HCT116 (cell line): ENCODE results near the gene TMEM54. TPM values are rescaled to one million over a fixed set of nuclear protein-coding genes. Genes with fewer than 3 reads are reported as not detected.

Experiments used
- ATAC-seq: fragments of 200-7000 bp; cut with Tn5 transposase; 2 replicates; pipeline ENCODE4 v1.9.1; 2020; ENCODE audit warnings: mild to moderate bottlenecking, moderate library complexity
- BruUV-seq: library from RNA; stranded (reverse); fragments of 400-500 nt; replicated peaks from 2 replicates; lab custom pipeline; 2021; lab: Mats Ljungman, UMichigan
- CTCF ChIA-PET: fragments of 300-600 bp; sonication (Branson Sonifier 250); formaldehyde crosslinking; loops from one replicate; lab custom pipeline; 2021; ENCODE audit warnings: antibody characterized with exemption; lab: Charles Lee
- POLR2A ChIA-PET: fragments of 300-600, 350-600 bp; sonication (Branson Sonifier 250); formaldehyde crosslinking; loops from one replicate; lab custom pipeline; 2021; ENCODE audit warnings: antibody characterized with exemption; lab: Charles Lee
- RAD21 ChIA-PET, 2 experiments: fragments of 300-600 bp; sonication (Branson Sonifier 250); formaldehyde crosslinking; loops; one replicate each; lab custom pipeline; 2023; ENCODE audit warnings: low total read pairs in 2 of 2; ENCODE audit not compliant: uncharacterized antibody in 2 of 2, unreplicated experiment in 2 of 2, low non-redundant PET in 1 of 2; lab: Charles Lee
- DNase-seq: peaks from one replicate; pipeline ENCODE4 v3.0.0-alpha.2; 2010; ENCODE audit warnings: low read depth, low spot score
- H2AFZ ChIP-seq: fragments of 200-600 bp; shearing (Covaris generic), sonication (generic); 2 replicates; pipeline ENCODE4 v1.6.1; 2017; ENCODE audit warnings: low read depth, mixed run types, mixed read lengths, antibody characterized with exemption, low read length; ENCODE audit not compliant: poor library complexity, severe bottlenecking
- H3K27ac ChIP-seq: 2 replicates; pipeline ENCODE4 v1.5.1; 2012; ENCODE audit warnings: low read depth, low read length
- H3K27me3 ChIP-seq: fragments of 200-600 bp; sonication (generic); 2 replicates; pipeline ENCODE4 v1.6.1; 2016; ENCODE audit warnings: mixed run types, low read length, mixed read lengths; ENCODE audit not compliant: insufficient read depth
- H3K36me3 ChIP-seq, 2 experiments: fragments of 200-500 bp in 1 of 2; fragments of 200-600 bp in 1 of 2; sonication (Bioruptor generic) in 1 of 2; sonication (generic) in 1 of 2; 2 replicates each; pipeline versions ENCODE4 v1.5.1 to v1.6.1; 2014 to 2016; ENCODE audit warnings: low read length in 2 of 2, inconsistent platforms in 1 of 2, mixed read lengths in 1 of 2, mixed run types in 1 of 2; ENCODE audit not compliant: insufficient read depth in 2 of 2, control insufficient read depth in 1 of 2
- H3K4me1 ChIP-seq, 2 experiments: fragments of 200-600 bp in 1 of 2; sonication (generic) in 1 of 2; 2 replicates each; pipeline versions ENCODE4 v1.5.1 to v1.6.1; 2012 to 2017; ENCODE audit warnings: low read length in 2 of 2, inconsistent platforms in 1 of 2, mild to moderate bottlenecking in 1 of 2, mixed read lengths in 1 of 2, mixed run types in 1 of 2, moderate library complexity in 1 of 2; ENCODE audit not compliant: insufficient read depth in 2 of 2, control insufficient read depth in 1 of 2
- H3K4me2 ChIP-seq: fragments of 200-600 bp; sonication (generic); 2 replicates; pipeline ENCODE4 v1.6.1; 2017; ENCODE audit warnings: mixed run types, low read length, mixed read lengths
- H3K4me3 ChIP-seq, 2 experiments: fragments of 200-600 bp in 1 of 2; sonication (generic) in 1 of 2; replicated peaks in 1 of 2; 2 replicates each; pipeline ENCODE4 v1.5.1; 2011 to 2016; ENCODE audit warnings: low read length in 2 of 2, control low read depth in 1 of 2, low read depth in 1 of 2, mild to moderate bottlenecking in 1 of 2, mixed read lengths in 1 of 2, mixed run types in 1 of 2
- H3K79me2 ChIP-seq: fragments of 200-600 bp; sonication (generic); 2 replicates; pipeline ENCODE4 v1.6.1; 2017; ENCODE audit warnings: mild to moderate bottlenecking, mixed run types, low read length, moderate library complexity, mixed read lengths; ENCODE audit not compliant: insufficient read depth
- H3K9ac ChIP-seq: fragments of 200-600 bp; sonication (generic); 2 replicates; pipeline ENCODE4 v1.6.1; 2016; ENCODE audit warnings: low read length, mixed read lengths
- H3K9me2 ChIP-seq: fragments of 200-600 bp; sonication (generic), shearing (Covaris generic); 2 replicates; pipeline ENCODE4 v1.6.1; 2017; ENCODE audit warnings: mixed run types, mild to moderate bottlenecking, moderate library complexity; ENCODE audit not compliant: insufficient read depth
- H3K9me3 ChIP-seq, 2 experiments: fragments of 200-500 bp in 1 of 2; fragments of 200-600 bp in 1 of 2; sonication (Bioruptor generic) in 1 of 2; sonication (generic) in 1 of 2; 2 replicates each; pipeline ENCODE4 v1.6.1; 2014 to 2017; ENCODE audit warnings: low read length in 2 of 2, mixed read lengths in 2 of 2, inconsistent platforms in 1 of 2, low read depth in 1 of 2, mild to moderate bottlenecking in 1 of 2, mixed run types in 1 of 2, moderate library complexity in 1 of 2; ENCODE audit not compliant: control insufficient read depth in 1 of 2, insufficient read depth in 1 of 2
- H4K20me1 ChIP-seq: fragments of 200-600 bp; sonication (generic), shearing (Covaris generic); 2 replicates; pipeline ENCODE4 v1.6.1; 2017; ENCODE audit warnings: mixed run types, mild to moderate bottlenecking, moderate library complexity; ENCODE audit not compliant: insufficient read depth
- FOSL1 ChIP-seq: IDR thresholded peaks from 2 replicates; pipeline ENCODE4 v1.6.1; 2012; ENCODE audit warnings: low read depth
- POLR2AphosphoS5 ChIP-seq: IDR thresholded peaks from 2 replicates; pipeline ENCODE4 v1.6.1; 2011; ENCODE audit warnings: mild to moderate bottlenecking, low read depth, low read length, moderate library complexity
- ZFX ChIP-seq: fragments of 450-650 bp; IDR thresholded peaks from 2 replicates; pipeline ENCODE4 v1.6.1; 2017
- intact Hi-C: fragments of 100-400 bp; cut with micrococcal nuclease; formaldehyde crosslinking; loops from 2 replicates; pipeline ENCODE4 v1.10.0; 2022
- total RNA-seq: library from RNA; stranded (reverse); gene quantifications from one replicate; pipeline ENCODE4 v1.2.1, GENCODE V29; 2021; ENCODE audit not compliant: unreplicated experiment

The TMEM54 gene
- total RNA-seq, 1 experiment from 2014 or later = 121 TPM

DNA sequence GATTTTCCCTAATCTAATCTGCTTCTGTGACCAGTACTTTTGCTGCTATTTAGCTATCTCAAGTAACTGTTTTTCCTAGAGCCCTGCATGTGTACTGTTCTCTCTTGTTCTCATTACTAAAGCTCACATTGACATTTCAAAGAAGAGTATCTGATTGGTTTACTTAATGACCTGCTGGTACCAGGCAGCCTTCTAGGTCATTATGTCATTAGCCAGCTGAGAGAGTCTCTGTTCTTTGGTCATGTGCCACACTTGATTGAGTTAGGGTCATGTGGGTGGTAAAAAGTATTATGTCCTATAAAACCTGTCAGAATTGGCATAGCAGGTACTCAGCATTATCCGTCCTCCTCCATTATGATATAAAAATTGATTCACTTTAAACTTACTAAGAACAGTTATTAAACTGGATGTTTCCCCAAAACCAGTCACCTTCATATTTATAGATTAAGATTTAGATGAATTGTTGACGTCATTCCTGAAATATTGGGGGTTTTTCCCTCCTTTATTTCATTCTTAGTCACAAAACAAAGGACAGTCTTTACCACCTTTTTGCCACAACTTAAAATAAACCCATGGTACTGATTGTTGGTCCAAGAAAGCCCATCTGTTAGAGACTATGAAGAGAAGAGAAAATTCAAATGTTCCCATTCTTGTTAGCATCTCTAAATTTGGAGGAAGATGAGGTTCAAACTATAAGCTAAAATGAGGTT, 52.7 kb downstream of the TMEM54 start:
- no peaks in the 10 kb centered on the region for H3K27me3 ChIP-seq
- no peaks in the 10 kb centered on the region for H3K9me3 ChIP-seq
- no peak overlapping the region for H2AFZ ChIP-seq
- CTCF ChIA-PET = no interaction called here
- no peak for DNase-seq
- ATAC-seq = no peak
- H3K4me2 ChIP-seq = no peak overlapping the region
- no peak overlapping the region for H3K27ac ChIP-seq
- H3K4me1 ChIP-seq = no peaks in the 10 kb centered on the region
- RAD21 ChIA-PET = no interaction called here
- no peaks in the 10 kb centered on the region for H3K79me2 ChIP-seq
- no peak for TF ChIP-seq POLR2AphosphoS5
- no peak for TF ChIP-seq ZFX
- no peak for TF ChIP-seq FOSL1
- H3K4me3 ChIP-seq = no peak overlapping the region
- H3K36me3 ChIP-seq = peaks cover 3 to 12% of the 10 kb centered on the region in 2 experiments; a peak in 2 of 4 replicates
- H4K20me1 ChIP-seq = no peaks in the 10 kb centered on the region
- BruUV-seq = no TSS peak
- no peaks in the 10 kb centered on the region for H3K9me2 ChIP-seq
- intact Hi-C loops = no loop called here
- no peak overlapping the region for H3K9ac ChIP-seq
- POLR2A ChIA-PET = no interaction called here

Other genes with a start within 250 kb of the TMEM54 start
- 1.3 TPM for gene SYNC, start 198.6 kb downstream of the TMEM54 start, total RNA-seq
- 244 TPM for gene YARS1, start 84.0 kb downstream of the TMEM54 start, total RNA-seq
- 38.2 TPM for gene S100PBP, start 83.7 kb downstream of the TMEM54 start, total RNA-seq
- not detected for gene FNDC5, start 30.5 kb downstream of the TMEM54 start, total RNA-seq
- gene HPCA, start 14.9 kb downstream of the TMEM54 start, total RNA-seq = 0.15 TPM
- gene RNF19B, start 63.4 kb upstream of the TMEM54 start, total RNA-seq = 22.5 TPM
- gene AK2, start 135.5 kb upstream of the TMEM54 start, total RNA-seq = 233 TPM
- 7.8 TPM for gene AZIN2, start 179.8 kb upstream of the TMEM54 start, total RNA-seq